GM18907 (cell line): ENCODE results near the gene QPCT.
A peak's percentile ranks its signal among the peaks of the same experiment; 100 is the strongest.
"Not testable (repeated sequence)": the region's sequence is repeated elsewhere in the genome, so short reads cannot be mapped to it uniquely, and the experiment has no call there.

Source experiments
- ATAC-seq: cut with Tn5 transposase; IDR thresholded peaks from one replicate; pipeline ENCODE4 v1.9.1; 2021; ENCODE audit warnings: mild to moderate bottlenecking, moderate library complexity; ENCODE audit not compliant: unreplicated experiment

Gene QPCT

GRCh38 chr2:37344453-37345361 lies at the start of gene QPCT:
Gene QPCT (plus strand): TSS chr2:37344630. CDS start chr2:37344732, 102 bp downstream.
- peak; percentile 65 for ATAC-seq

GRCh38 chr2:37294858-37295257 lies 49.6 kb upstream of the QPCT start:
- not testable (repeated sequence) for ATAC-seq

GRCh38 chr2:37295469-37296073 lies 48.9 kb upstream of the QPCT start:
- ATAC-seq, result no peak

GRCh38 chr2:37297632-37298031 lies 46.8 kb upstream of the QPCT start:
- no peak for ATAC-seq

- no peak for ATAC-seq
Observed at GRCh38 chr2:37300146-37300545, 44.3 kb upstream of the QPCT start.

GRCh38 chr2:37300578-37300977 lies 43.9 kb upstream of the QPCT start:
- no peak for ATAC-seq

GRCh38 chr2:37301408-37301807 lies 43.0 kb upstream of the QPCT start:
- ATAC-seq, result no peak

GRCh38 chr2:37302701-37303252 lies 41.7 kb upstream of the QPCT start:
- ATAC-seq, result no peak

- no peak for ATAC-seq
Observed at GRCh38 chr2:37306024-37306423, 38.4 kb upstream of the QPCT start.

- ATAC-seq, result no peak
Observed at GRCh38 chr2:37307500-37307899, 36.9 kb upstream of the QPCT start.

GRCh38 chr2:37315364-37315763 lies 29.1 kb upstream of the QPCT start:
- no peak for ATAC-seq

GRCh38 chr2:37316181-37316580 lies 28.2 kb upstream of the QPCT start:
- ATAC-seq, result no peak

- ATAC-seq, result no peak
Observed at GRCh38 chr2:37317746-37318145, 26.7 kb upstream of the QPCT start.

- ATAC-seq, result peak; percentile 66
Observed at GRCh38 chr2:37318401-37318800, 26.0 kb upstream of the QPCT start.

- no peak for ATAC-seq
Observed at GRCh38 chr2:37319754-37320609, 24.4 kb upstream of the QPCT start.

GRCh38 chr2:37321029-37321682 lies 23.3 kb upstream of the QPCT start:
- no peak for ATAC-seq

GRCh38 chr2:37322368-37322767 lies 22.1 kb upstream of the QPCT start:
- no peak for ATAC-seq

GRCh38 chr2:37323176-37323780 lies 21.2 kb upstream of the QPCT start:
- ATAC-seq, result no peak

GRCh38 chr2:37323781-37324535 lies 20.5 kb upstream of the QPCT start:
- ATAC-seq, result peak; percentile 30

GRCh38 chr2:37324536-37324785 lies 20.0 kb upstream of the QPCT start:
- ATAC-seq, result no peak
